Measurements from ENCODE around the gene PPP4R4.

GRCh38 chr14:94176808-94177207 is 2.7 kb downstream of the PPP4R4 start:
- TF ChIP-seq GATA3 (IDR thresholded peaks at IDR 0.05; ENCODE audit: low read depth, low read length) (no peak), GATA2 (IDR thresholded peaks at IDR 0.05; ENCODE audit: low read depth, low read length) (no peak)

Data from SH-SY5Y (cell line).